Epidermal melanocyte (primary cell): ENCODE results near the gene TENM3.

Experiments used
- DNase-seq: peaks from one replicate; pipeline ENCODE4 v3.0.0; 2011; ENCODE audit warnings: low spot score; ENCODE audit not compliant: insufficient read length

TENM3 gene

DNA sequence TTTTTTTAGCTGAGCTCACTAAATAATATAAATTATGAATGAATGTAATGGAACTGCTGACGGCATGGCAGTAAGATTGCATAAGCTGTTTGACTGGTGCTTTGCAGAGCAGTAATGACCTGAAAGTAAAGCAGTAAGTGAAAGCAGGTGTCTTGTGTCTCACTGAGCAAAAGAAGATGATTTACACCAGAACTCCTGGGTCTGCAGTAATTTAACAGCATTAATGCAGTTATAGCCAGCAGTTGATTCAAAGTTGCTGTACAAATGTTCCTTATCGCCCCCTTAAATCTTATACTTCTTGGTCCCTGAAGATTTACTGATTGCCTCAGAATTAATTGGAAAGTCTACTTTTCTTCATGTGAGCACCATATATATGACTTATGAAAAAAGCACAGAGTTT lies 486.3 kb downstream of the TENM3 start:
- no peak for DNase-seq

DNA sequence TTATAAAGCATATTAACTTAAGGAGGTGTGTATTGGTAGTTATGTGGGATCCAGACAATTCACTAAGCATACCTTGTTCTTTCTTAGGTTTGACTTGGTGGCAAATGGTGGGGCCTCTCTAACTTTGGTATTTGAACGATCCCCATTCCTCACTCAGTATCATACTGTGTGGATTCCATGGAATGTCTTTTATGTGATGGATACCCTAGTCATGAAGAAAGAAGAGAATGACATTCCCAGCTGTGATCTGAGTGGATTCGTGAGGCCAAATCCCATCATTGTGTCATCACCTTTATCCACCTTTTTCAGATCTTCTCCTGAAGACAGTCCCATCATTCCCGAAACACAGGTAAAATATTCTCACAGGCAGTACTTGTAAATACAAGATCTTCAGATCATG lies 487.6 kb downstream of the TENM3 start:
- DNase-seq, result no peak

DNA sequence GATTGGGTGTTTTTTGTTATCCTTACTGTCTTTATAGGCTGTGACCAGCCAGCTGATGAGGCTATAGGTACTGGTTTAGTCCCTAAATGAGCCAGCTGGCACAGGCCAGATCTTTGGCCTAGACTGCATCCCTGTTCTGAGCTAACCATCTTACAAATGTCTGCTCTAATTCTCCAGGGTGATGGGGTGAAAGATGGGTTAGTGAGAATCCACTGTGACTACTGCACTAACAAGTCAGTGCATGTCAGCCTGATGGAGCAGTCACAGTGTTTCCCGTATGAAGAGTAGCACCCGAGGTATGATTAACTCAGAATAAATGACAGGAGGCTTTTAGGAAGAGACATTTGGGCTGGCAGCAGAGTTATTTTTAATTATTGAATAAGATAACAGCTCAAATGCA lies 493.0 kb downstream of the TENM3 start:
- no peak for DNase-seq

DNA sequence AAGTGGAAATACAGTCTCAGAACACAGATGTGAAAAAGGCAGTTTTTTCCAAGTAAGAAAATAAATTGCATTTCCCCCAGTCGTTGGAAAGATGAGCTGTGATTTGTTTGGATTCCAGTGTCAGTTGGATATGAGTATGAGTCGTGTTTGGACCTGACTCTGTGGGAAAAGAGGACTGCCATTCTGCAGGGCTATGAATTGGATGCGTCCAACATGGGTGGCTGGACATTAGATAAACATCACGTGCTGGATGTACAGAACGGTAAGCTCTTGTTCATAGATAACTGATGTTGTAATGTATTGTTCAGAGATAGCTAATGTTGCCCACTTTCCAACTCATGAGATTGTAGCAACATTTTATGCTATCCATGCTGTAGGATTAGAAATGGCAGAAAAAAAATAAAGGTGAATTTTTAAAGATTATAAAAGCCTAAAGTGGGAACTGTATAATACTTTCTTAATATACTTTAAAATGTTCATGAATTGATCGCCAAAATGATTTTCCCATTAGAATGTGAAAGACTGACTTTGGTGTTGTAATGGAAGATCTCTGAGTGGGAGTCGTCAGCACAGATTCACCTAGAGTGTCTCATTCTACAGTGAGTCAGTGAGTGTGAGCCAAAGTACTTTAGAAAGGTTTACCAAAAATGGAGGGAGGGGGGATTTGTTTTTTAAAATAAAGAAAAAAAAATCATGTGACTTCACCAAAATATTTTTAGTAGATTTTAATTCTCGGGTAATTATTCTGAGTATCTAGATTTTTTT lies 495.3 kb downstream of the TENM3 start:
- no peak for DNase-seq

DNA sequence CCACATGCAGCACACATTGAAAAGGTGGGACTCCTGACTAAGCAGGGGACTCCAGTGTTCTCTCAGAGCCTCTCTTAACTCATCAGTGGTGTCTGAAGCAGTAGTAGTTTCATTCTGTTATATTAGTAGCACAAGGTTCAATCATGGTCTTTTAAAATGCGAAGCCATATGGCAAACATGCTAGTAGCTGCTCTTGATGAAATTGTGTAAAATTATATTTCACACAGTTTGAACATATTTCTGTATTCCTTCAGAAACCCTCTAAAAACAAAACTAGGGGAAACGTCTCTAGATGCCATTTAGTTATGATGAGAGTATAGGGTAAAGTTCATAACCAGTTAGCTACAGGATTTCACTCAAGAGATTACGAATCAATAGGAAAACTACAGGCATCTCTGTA lies 497.1 kb downstream of the TENM3 start:
- no peak for DNase-seq

DNA sequence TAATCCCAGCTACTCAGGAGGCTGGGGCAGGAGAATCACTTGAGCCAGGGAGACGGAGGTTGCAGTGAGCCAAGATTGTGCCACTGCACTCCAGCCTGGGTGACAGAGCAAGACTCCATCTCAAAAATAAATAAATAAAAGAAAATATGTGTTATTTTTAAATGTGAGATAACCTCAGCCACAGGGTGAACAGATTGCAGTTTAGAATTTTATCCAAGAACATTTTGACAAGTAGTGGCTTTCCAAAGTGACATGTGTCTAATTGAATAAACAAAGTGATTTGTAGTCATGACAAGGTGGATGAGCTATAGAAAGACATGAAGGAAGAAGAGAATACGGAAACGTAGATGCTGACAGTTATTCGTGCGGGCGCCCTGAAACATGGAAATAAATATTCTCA lies 497.9 kb downstream of the TENM3 start:
- DNase-seq, result no peak

DNA sequence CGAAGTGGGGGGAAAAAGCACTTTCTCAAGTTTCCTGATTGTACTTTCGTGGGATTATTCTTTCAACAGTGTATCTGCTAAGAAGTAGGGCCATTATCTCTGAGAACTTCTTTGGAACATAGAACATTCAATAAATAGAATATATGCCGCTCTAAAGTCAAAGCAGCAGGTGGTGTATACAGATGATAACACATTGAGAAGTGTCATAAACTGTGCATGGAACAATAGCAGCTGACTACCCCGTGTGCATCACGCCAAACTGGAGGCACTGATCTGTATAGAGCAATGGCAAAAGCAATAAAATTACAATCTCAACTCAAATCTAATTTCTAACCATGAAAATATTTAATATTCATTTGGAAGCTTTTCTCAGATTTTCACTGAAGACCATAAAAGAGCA lies 498.7 kb downstream of the TENM3 start:
- DNase-seq, result no peak

DNA sequence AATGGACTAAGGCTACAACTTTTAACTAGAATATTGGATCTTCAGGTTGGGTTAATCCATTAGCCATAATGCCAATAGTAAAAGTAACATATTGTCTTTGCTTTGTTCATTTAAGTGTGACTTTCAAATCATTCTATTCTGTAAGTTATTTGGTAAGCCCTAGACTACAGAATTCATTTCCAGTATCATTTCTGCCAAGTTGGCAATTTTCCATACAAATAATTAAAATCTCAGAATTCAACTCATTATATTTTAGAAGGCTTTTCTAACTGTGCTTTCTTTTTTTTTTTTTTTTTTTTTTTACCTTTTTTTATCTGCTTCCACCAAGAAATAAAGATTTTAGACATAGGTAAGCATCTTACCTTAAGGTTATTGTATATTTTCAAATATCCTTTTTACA lies 500.6 kb downstream of the TENM3 start:
- DNase-seq, result no peak

DNA sequence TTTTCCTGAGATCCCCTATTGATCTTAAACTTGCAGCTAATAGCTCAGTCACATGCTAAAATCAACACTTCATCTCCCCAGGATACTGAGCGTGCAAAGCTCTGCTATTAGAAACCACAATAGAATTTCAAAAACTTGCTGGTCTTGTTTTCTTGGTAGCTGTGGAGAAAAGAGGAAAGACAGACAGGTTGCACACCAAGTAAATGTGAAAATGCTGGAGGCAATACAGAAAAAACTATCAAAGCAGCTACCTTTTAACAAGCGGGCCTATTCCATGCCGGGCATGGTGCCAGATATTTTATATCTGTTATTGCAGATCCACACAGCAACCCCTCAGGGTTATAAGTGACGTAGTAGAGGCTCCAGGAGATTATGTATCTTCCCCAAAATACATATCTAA lies 502.0 kb downstream of the TENM3 start:
- DNase-seq, result no peak

DNA sequence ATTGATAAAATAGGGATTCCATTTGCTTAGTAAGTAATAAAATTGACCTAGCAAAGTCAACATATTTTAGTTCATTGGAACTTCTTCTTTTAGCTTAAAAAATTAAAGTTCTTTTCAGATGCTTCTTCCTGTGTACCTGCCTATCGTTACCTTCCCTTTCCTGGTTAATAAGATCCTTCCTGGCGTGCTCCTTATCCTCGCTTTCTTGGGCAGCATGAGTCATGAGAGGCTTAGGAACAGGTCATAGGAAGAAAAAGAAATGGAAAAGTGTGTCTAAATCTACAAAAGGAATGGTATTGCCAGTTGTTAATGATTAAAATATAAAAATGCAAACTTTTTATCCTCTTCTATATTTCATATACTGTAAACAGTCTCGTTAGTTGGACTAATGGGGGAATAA lies 503.7 kb downstream of the TENM3 start:
- no peak for DNase-seq

DNA sequence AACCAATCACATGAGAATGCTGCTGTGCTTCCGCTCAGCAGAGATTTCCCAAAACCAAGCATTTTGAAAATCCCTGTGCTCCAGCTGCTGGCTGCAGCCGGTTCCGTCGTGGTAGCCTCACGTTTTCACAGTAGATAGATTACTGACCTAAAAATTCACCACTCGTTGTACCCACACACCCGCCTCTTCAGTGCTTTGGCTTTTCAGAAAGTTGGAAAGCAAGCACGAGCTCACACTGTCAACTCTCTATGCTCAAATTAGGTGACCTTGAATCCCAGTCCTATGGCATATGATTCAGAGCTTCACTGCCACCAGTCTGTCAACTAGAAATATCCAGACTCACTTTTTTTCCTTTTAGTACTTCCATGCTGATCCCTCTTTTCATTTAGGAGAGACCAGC lies 505.1 kb downstream of the TENM3 start:
- DNase-seq, result no peak

DNA sequence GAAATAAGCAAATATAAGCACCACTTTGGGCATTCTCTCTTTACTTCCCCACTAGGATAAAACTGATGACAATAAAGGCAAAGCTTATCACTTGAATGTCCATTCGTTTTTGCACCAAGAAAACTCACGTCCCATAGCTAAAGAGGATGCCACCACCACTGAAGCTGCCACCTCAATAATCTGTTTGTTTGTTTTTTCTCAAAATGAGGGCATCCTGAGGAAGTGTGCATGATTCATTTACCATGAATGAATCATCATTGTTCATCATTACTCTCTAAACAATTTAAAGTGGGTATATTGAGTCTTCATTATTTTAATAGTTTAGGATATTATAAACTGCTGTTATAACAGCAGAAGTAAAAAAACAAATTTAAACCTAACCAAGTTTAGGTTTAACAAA lies 505.7 kb downstream of the TENM3 start:
- DNase-seq, result no peak

DNA sequence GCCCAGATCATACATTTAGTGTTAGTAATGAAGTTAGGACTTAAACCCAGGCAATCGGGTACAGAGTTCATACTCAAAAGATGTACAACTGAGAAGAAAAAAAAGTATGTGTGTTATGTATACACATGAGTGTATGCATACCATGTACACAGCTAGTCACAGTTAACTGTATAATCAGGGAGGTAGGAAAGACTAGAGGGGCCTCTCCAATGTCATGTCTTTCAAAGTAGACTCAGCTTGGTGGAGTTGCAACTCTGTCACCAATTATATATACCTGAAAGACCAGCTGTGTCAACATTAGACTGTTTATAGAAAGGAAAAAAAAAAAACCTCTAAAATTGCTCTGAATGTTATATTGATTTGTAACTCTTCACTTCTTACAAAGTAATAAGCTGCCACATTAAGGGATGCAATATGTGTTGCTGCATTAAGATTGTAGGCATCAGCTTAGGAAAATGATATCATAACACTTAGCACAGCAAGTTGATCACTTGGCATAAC lies 506.5 kb downstream of the TENM3 start:
- DNase-seq, result no peak

DNA sequence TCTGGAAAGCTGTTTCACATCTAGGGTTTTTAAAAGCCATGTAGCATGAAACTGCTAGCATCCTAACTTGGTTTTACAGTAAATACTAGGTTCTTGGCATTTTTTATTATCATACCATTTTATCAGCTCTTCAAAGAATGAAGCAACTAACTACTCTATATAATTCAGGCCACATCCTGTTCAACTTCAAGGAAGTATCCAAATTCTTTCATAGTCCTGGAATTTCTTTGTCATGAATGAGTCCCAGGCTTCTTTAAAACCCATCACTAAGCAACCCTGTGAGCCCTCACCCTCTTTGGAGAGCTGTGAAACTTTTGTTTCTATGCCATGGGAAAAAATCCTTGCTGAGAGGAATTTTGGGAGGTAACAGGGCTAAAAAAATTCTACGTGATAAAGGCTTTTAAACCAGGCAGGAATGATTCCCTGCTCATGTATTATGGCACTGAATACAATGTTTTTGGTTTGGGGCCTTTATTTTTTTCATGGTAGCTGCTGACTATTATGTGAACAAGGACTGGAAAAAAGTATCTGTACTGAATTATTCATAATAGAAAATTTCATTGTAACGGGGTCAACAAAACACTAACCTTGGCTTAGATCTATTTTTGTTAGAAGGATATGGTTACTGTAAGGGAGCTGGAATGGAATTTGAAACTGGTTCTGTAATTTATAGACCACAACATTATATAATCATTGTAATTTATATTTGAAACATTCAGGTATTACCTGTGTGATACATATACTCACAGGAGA lies 509.1 kb downstream of the TENM3 start:
- DNase-seq, result no peak

DNA sequence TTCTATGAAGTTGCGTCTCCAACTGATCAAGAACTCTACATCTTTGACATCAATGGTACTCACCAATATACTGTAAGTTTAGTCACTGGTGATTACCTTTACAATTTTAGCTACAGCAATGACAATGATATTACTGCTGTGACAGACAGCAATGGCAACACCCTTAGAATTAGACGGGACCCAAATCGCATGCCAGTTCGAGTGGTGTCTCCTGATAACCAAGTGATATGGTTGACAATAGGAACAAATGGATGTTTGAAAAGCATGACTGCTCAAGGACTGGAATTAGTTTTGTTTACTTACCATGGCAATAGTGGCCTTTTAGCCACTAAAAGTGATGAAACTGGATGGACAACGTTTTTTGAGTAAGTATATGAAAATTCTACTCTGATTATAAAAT lies 511.7 kb downstream of the TENM3 start:
- DNase-seq, result no peak

DNA sequence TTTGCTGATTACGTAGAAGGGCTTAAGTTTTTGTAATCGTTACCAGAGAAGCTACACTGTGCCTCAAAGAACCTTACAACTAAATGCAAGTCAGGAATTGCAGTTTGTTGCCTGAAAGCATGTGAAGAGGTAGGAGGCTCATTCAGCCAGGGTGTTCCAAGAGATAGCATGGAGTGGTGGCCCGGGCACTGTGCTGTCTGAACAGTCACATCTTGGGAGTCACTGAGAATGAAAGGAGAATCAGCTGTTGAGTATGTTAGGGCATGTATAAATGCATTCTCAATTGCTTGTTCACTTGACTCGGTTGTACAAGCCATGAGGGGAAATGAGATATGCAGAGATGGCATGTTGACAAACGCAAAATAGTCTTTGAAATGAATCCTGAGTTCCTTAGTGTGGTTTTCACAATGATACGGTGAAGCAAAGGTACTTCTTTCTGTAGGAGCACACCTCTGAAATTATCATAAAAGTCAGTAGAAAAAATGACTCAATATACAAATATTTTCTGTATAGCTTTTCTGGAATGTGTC lies 513.0 kb downstream of the TENM3 start:
- no peak for DNase-seq

DNA sequence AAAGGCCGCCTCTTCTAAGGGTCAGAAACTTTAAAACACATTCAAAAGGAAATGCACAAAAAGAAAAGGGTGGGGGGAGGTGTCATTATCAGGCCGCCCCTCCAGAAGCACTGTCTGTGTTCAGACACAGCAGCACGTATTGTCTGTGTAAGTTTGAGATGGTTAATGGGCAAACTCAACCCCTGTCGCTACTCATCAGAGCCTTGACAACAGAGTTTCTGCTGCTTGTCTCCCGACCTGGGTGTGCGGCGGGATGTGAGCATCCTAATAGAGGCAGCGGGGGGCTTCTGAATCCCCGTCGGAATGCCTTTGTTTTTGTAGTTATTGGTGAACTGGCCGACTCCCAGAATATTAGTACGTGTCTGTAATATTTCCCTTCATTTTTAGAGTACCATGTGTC lies 515.1 kb downstream of the TENM3 start:
- no peak for DNase-seq

DNA sequence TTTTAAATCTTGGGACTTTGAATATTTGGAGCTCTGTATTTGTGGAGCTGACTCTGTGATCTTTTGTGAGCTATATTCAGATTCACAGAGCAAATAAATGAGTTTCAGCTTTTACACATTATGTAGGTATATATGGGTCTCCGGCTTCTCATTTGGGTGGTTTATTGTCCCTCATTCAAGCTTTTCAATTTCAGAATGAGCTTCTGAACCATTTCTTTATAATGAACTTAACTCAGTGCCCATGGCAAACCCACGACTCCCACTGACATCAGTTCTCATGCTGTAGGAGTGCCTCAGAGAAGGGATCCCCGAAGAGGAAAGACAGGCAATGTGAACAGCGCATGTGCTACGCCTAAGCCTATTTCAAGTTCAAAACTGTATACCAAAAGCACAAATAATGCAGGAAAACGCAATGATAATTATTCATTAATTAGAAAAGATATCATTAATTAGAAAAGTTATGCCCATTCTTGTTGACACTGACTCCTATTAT lies 517.4 kb downstream of the TENM3 start:
- DNase-seq, result no peak

DNA sequence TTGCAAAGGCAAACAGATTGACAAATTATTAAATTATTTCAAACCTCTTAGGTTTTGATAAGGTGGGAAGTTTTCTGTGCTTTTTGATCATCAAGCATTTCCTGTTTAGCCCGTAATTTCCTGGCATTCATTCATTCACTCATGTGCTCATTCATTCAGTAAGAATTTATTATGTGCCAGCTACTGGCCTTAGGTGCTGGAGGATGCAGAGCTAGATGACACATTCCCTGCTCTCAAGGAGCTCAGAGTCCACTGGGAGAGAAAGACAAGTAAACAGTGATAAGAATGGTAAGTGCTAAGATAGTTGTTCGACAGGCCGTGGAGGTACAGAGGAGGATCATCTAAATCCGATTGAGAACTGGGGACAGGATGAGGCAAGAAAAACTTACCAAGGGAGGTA lies 520.9 kb downstream of the TENM3 start:
- no peak for DNase-seq

DNA sequence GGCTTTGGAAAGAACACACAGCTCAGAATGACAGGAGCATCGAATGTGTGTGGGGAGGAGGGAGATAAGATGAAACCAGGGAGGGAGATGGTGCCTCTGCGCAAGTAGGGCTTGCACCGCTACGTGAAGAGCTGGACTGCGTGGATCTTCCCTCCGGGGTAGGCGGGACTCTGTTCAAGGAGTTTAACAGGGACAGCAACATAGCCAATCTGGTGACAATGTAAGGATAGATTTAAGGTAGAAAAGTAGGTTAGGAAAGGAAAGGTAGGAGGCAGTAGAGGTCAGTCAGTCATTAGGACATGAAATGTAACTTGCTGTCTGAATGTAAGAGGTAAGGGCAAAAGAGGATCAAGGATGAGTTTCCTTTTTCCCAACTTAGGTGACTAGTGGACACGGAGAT lies 521.4 kb downstream of the TENM3 start:
- no peak for DNase-seq

DNA sequence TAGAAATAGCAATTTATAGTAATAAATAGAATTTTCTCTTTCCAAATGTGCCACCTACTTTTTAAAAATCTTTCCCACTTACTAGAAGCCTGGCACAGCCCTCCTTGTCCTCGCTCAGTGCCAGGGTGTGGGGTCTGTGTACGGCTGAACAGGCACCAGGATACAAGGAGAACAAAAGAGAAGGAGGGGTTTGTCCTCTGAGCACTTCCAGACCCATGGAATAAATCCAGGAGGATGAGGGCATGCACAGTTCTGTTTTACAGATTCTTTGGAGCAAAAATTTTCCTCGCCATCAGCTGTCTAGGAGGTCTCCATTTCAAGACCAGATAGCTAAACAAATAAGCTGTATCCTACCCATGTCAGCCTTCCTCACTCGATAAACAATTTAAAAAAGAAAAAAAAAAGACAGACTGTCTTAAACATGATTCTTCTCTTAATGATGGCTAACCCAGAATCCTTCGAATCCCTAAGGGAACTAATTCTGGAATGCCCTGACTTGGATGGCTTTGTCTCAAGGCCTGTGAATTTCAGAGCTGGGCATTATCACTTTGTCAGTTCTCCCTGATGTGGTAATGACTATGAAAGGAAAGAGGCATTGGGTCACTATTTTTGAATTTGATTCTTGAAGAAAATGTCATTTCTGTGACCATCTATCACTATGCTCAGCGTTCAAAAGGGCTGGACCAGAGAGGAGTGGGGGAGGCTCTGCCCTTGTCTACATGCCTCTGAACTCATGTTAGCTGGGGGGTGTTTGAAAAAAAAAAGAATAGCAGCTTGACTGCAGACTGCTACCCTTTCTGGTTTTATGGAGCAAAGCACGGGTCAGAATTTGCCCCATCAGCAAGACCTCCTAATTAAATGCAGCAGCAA lies 523.0 kb downstream of the TENM3 start:
- DNase-seq, result no peak

DNA sequence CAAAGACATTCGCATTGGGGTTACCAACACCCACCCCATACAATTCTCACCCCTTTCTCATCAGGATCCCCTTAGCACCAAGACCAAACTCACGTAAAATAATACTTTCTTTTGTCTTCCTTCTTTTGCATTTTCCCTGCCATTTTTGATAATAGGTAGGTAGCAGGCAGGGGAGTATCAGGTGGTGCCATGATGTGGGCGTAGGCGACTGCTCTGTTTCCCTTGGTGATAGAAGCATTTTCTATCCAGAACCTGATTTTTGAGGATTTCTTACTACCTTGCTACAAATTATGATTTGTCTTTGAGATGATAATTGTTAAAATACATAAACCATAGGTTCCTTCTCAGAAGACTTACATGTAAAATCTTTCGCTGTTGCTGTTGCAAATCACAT lies 523.7 kb downstream of the TENM3 start:
- DNase-seq, result no peak
